ENCODE results near the gene PCK2.

- TF ChIP-seq CTCF (IDR thresholded peaks at IDR 0.05) = no peak
- TF ChIP-seq MAFK (IDR thresholded peaks at IDR 0.05; ENCODE audit: partially characterized antibody) = no peak
- TF ChIP-seq POLR2A (IDR thresholded peaks at IDR 0.05; ENCODE audit: low read length) = no peak
- TF ChIP-seq CEBPB (IDR thresholded peaks at IDR 0.05) = no peak
- no peak for TF ChIP-seq RCOR1 (IDR thresholded peaks at IDR 0.05; ENCODE audit: low read depth, low read length)
- TF ChIP-seq SMC3 (IDR thresholded peaks at IDR 0.05) = no peak
- no peak for TF ChIP-seq NR3C1 (IDR thresholded peaks at IDR 0.05)
- TF ChIP-seq EP300 (IDR thresholded peaks at IDR 0.05) = no peak
- TF ChIP-seq ESRRA (IDR thresholded peaks at IDR 0.05; ENCODE audit: borderline replicate concordance, low read length) = no peak
- no peak for TF ChIP-seq ZSCAN20 (CRISPR knock-in tag; IDR thresholded peaks at IDR 0.05)
- no peak for TF ChIP-seq CHD2 (IDR thresholded peaks at IDR 0.05; ENCODE audit: low read length, partially characterized antibody)
These were observed 39.8 kb upstream of the PCK2 start for GRCh38 chr14:24054324-24054641.

Data from A549 (cell line).